GM18519 (cell line): Measurements from ENCODE around the gene HMBS.
A peak's percentile ranks its signal among the peaks of the same experiment; 100 is the strongest.
"Not testable (repeated sequence)": the region's sequence is repeated elsewhere in the genome, so short reads cannot be mapped to it uniquely, and the experiment has no call there.

Source experiments
- ATAC-seq: cut with Tn5 transposase; IDR thresholded peaks from one replicate; pipeline ENCODE4 v1.9.1; 2021; ENCODE audit warnings: mild to moderate bottlenecking, moderate library complexity; ENCODE audit not compliant: unreplicated experiment, low FRiP score

The HMBS gene

GRCh38 chr11:119117004-119117706 is 32.5 kb downstream of the HMBS start:
- ATAC-seq = no peak

GRCh38 chr11:119118227-119118626 is 33.5 kb downstream of the HMBS start:
- ATAC-seq = no peak

- ATAC-seq = no peak
Measured at GRCh38 chr11:119118946-119119345, 34.3 kb downstream of the HMBS start.

DNA sequence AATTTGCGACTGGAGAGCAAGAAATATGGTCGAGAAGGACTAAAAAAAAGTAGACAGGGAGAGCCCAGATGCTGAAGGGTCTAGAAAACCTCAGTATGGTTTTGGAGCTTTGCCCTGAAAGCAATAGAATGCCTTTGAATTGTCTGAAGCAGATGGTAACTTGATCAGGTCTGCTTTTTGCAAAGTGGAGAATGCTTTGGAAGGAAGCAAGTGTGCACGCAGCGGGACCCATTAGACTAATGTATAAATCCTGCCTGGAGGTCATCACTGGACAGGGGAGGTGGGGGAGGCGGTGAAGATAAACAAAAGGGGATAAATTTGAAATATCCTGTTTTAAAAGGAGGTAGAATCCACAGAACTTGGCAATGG is 35.9 kb downstream of the HMBS start:
- no peak for ATAC-seq

GRCh38 chr11:119121008-119121810 is 36.5 kb downstream of the HMBS start, which contains the start of gene HINFP:
HINFP (plus strand) TSS chr11:119121580; CDS start chr11:119126945, 5,365 bp downstream.
- ATAC-seq = peak; percentile 89

DNA sequence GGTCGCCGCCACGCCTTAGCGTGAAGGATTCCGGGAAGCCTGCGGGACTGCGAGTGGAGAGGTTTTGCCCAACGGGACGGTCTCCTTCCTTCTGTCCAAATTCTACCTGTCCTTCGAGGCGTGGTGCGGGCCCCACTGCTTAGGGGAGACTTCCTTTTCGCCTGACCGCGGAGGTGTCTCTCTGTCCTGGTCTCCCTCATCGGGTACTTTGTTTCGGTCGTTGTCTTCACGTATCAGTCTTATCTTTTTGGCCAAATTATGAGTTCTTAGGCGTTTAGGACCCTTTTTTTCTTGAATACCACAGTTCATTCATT is 37.1 kb downstream of the HMBS start:
- no peak for ATAC-seq

DNA sequence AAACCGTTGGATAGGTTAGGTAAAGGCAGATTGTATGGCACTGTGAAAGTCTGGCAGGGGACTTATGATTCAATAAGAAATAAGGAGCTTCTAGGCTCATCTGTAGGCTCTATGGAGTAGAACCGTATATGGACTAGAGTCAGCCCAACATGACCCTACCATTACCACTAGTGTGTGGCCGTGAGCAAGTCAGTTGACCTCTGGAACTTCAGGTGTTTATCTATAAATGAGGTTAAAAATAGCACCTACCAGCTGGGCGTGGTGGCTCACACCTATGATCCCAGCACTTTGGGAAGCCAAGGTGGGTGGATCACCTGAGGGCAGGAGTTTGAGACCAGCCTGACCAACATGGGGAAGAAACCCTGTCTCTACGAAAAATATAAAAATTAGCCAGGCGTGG is 41.1 kb downstream of the HMBS start:
- ATAC-seq = no peak

DNA sequence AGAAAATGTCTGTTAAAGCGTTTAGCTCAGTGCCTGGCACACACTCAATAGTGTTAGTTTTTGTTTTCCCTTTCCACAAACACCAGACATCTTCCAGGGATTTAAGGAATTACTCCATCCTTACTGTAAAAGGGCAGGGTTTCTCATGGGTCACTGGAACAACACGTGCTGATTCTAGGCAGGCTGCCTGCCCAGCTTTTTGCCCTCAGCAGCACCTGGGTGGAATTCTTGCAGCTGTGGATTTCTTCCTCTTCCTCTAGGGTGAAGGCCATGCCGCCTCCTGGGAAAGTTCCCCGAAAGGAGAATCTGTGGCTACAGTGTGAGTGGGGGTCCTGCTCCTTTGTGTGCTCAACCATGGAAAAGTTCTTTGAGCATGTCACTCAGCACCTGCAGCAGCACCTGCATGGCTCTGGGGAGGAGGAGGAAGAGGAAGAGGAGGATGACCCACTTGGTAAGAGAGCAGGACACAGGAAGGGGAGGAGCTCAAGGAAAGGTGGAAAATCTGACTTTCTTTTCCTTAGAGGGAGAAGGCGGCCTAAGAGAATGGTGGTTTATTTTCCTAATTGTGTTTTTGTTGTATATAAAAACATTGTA is 42.1 kb downstream of the HMBS start:
- no peak for ATAC-seq

GRCh38 chr11:119130662-119131061 is 46.0 kb downstream of the HMBS start:
- no peak for ATAC-seq

GRCh38 chr11:119134389-119134978 is 49.8 kb downstream of the HMBS start:
- ATAC-seq = no peak

- ATAC-seq = not testable (repeated sequence)
Measured at GRCh38 chr11:119139276-119139675, 54.6 kb downstream of the HMBS start.
